Stomach (tissue), 9 donors: ENCODE results near the gene TTC39C. TPM values are rescaled to one million over a fixed set of nuclear protein-coding genes. Genes with fewer than 3 reads are reported as not detected.

Source experiments
- DNase-seq, 2 donors: peaks; one replicate each; pipeline versions ENCODE4 v3.0.0 to v3.0.0-alpha.2; 2013 to 2019
- H3K27ac ChIP-seq, 5 donors: fragments of 200-600 bp in 4 of 5; sonication (generic) in 4 of 5; one replicate each; pipeline ENCODE4 v1.5.1; 2013 to 2019; ENCODE audit warnings: mild to moderate bottlenecking in 1 of 5, moderate library complexity in 1 of 5
- H3K27me3 ChIP-seq, 3 donors: fragments of 200-600 bp; sonication (generic); one replicate each; pipeline ENCODE4 v1.5.1; 2017 to 2019; ENCODE audit warnings: mixed run types in 1 of 3
- H3K36me3 ChIP-seq, 4 donors: fragments of 200-600 bp; sonication (generic); 1 replicate in 3 of 4; 2 replicates in 1 of 4; pipeline ENCODE4 v1.5.1; 2016 to 2019
- H3K4me1 ChIP-seq, 4 donors: fragments of 200-600 bp; sonication (generic); one replicate each; pipeline ENCODE4 v1.5.1; 2016 to 2019
- H3K4me3 ChIP-seq, 4 donors: fragments of 200-600 bp; sonication (generic) in 3 of 4; one replicate each; pipeline ENCODE4 v1.5.1; 2016 to 2019; ENCODE audit warnings: mild to moderate bottlenecking in 1 of 4
- H3K9me3 ChIP-seq, 4 donors: fragments of 200-600 bp; sonication (generic); one replicate each; pipeline ENCODE4 v1.5.1; 2016 to 2019
- EP300 ChIP-seq: sonication (generic); formaldehyde crosslinking; IDR thresholded peaks from one replicate; pipeline ENCODE4 v1.6.1; 2017; ENCODE audit warnings: antibody characterized with exemption
- POLR2A ChIP-seq, 4 donors: fragments of 450-650 bp; IDR thresholded peaks; one replicate each; pipeline ENCODE4 v1.6.1; 2016; ENCODE audit warnings: antibody characterized with exemption in 4 of 4, control low read depth in 2 of 4, mild to moderate bottlenecking in 1 of 4, moderate library complexity in 1 of 4
- POLR2AphosphoS5 ChIP-seq, 3 donors: sonication (generic); formaldehyde crosslinking; IDR thresholded peaks; one replicate each; pipeline ENCODE4 v1.6.1; 2016; ENCODE audit warnings: antibody characterized with exemption in 3 of 3
- WGBS, 5 donors: extraction: QIAGEN DNeasy Blood & Tissue Kit in 3 of 5; methylation state at CpG; one replicate each; pipeline versions ENCODE4 v1.1.5 to v1.1.7; 2013 to 2018; 5-methylcytosine and 5-hydroxymethylcytosine counted together
- intact Hi-C: fragments of 100-400 bp; cut with DNase I; formaldehyde crosslinking; loops from one replicate; pipeline ENCODE4 v1.15.1; 2023; ENCODE audit warnings: low total_unique reads
- polyA plus RNA-seq, 3 donors: library from polyadenylated mRNA; stranded (reverse); fragments of 200-250 nt; gene quantifications; one replicate each; pipeline ENCODE4 v1.2.3, GENCODE V29; 2013
- total RNA-seq, 5 donors: library from RNA; depleted of rRNA; stranded (reverse); fragments of >200 nt; gene quantifications; one replicate each; pipeline versions ENCODE4 v1.1.0 to v1.2.3, GENCODE V29; 2014 to 2016
- TF ChIP-seq, protein P1 (sequence below), 7 experiments: fragments of 450-650 bp in 4 of 7; fragments of 200-600 bp in 3 of 7; sonication (generic) in 3 of 7; IDR thresholded peaks; one replicate each; pipeline ENCODE4 v1.5.1; 2016 to 2019; ENCODE audit warnings: antibody characterized with exemption in 7 of 7, control low read depth in 2 of 7, mild to moderate bottlenecking in 1 of 7
- donor health status: healthy with polysubstance abuse.
- donor health status: Bipolar disorder and iron deficiency.
- donor health status: healthy.

Gene TTC39C
- total and polyA plus RNA-seq, 8 donors, result 1.8 to 42.0 (median 21.3) TPM

DNA sequence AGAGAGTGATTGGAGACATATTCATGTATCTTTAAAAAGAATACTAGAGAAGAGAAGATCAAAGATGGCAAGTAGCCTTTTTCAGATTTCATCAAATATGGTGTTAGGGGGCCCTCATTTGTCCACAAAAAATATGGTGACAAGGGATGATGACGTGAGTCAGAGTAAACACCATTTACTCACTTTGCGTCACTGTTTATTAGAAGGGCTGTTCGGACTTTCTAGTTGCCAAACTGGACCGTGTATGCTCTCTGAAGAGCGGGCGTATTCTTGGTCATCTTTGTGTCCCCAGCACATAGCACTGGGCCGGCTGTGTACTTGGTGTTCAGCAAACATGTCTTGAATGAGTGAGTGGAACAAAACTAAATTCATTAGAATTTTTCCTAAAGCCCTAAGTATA lies 37.5 kb downstream of the TTC39C start:
- Histone ChIP-seq H3K27me3 (no peaks in the 10 kb centered on the region), H3K36me3 (no peaks in the 10 kb centered on the region), H3K27ac (no peak overlapping the region), H3K4me1 (peaks cover 14 to 64% (median 23%) of the 10 kb centered on the region in 4 donors), H3K4me3 (no peak overlapping the region), H3K9me3 (no peaks in the 10 kb centered on the region)
- WGBS, 5 donors, result 64 to 77% (median 72%) methylated on average over 7 of the region's 7 CpGs
- TF ChIP-seq, protein P1, sequence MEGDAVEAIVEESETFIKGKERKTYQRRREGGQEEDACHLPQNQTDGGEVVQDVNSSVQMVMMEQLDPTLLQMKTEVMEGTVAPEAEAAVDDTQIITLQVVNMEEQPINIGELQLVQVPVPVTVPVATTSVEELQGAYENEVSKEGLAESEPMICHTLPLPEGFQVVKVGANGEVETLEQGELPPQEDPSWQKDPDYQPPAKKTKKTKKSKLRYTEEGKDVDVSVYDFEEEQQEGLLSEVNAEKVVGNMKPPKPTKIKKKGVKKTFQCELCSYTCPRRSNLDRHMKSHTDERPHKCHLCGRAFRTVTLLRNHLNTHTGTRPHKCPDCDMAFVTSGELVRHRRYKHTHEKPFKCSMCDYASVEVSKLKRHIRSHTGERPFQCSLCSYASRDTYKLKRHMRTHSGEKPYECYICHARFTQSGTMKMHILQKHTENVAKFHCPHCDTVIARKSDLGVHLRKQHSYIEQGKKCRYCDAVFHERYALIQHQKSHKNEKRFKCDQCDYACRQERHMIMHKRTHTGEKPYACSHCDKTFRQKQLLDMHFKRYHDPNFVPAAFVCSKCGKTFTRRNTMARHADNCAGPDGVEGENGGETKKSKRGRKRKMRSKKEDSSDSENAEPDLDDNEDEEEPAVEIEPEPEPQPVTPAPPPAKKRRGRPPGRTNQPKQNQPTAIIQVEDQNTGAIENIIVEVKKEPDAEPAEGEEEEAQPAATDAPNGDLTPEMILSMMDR (IDR thresholded peaks at IDR 0.05), result no peak
- no peak for TF ChIP-seq EP300
- no peak for TF ChIP-seq POLR2AphosphoS5 (IDR thresholded peaks at IDR 0.05)
- no peak for TF ChIP-seq POLR2A (IDR thresholded peaks at IDR 0.05)
- DNase-seq, result peak in 1 of 2 donors; percentile 24
- intact Hi-C loops, result no loop called here

GRCh38 chr18:24053211-24053610 lies 38.7 kb downstream of the TTC39C start:
- H3K4me1 ChIP-seq, result peaks cover 14 to 64% (median 23%) of the 10 kb centered on the region in 4 donors
- intact Hi-C loops, result no loop called here

GRCh38 chr18:24054130-24054529 lies 39.6 kb downstream of the TTC39C start:
- WGBS, 5 donors, result 73 to 84% (median 78%) methylated on average over 4 of the region's 4 CpGs
- Histone ChIP-seq H3K9me3 (no peaks in the 10 kb centered on the region), H3K27me3 (no peaks in the 10 kb centered on the region), H3K27ac (no peak overlapping the region), H3K36me3 (no peaks in the 10 kb centered on the region), H3K4me1 (peaks cover 14 to 57% (median 22%) of the 10 kb centered on the region in 4 donors), H3K4me3 (no peak overlapping the region)
- DNase-seq, result no peak
- intact Hi-C loops, result no loop called here
- TF ChIP-seq, protein P1 (IDR thresholded peaks at IDR 0.05), result no peak
- TF ChIP-seq EP300 (no peak), POLR2AphosphoS5 (IDR thresholded peaks at IDR 0.05) (no peak), POLR2A (IDR thresholded peaks at IDR 0.05) (no peak)

More at GRCh38 chr18:24053211-24053610, 38.7 kb downstream of the TTC39C start:
- H3K27me3 ChIP-seq, result no peaks in the 10 kb centered on the region
- TF ChIP-seq POLR2A (IDR thresholded peaks at IDR 0.05), result no peak
- TF ChIP-seq POLR2AphosphoS5 (IDR thresholded peaks at IDR 0.05), result no peak
- TF ChIP-seq, protein P1 (IDR thresholded peaks at IDR 0.05), result no peak
- no peaks in the 10 kb centered on the region for H3K9me3 ChIP-seq
- H3K36me3 ChIP-seq, result no peaks in the 10 kb centered on the region
- no peak for DNase-seq
- 68 to 77% (median 72%) methylated on average over 4 of the region's 4 CpGs for WGBS, 5 donors
- no peak overlapping the region for H3K4me3 ChIP-seq
- no peak overlapping the region for H3K27ac ChIP-seq

- no peak for TF ChIP-seq POLR2A (IDR thresholded peaks at IDR 0.05)
- TF ChIP-seq, protein P1 (IDR thresholded peaks at IDR 0.05), result no peak
- TF ChIP-seq EP300, result no peak
- no peak for TF ChIP-seq POLR2AphosphoS5 (IDR thresholded peaks at IDR 0.05)
- 61 to 71% (median 63%) methylated on average over 3 of the region's 3 CpGs for WGBS, 5 donors
- Histone ChIP-seq H3K27me3 (no peaks in the 10 kb centered on the region), H3K27ac (no peak overlapping the region), H3K36me3 (no peaks in the 10 kb centered on the region), H3K9me3 (no peaks in the 10 kb centered on the region), H3K4me3 (no peak overlapping the region), H3K4me1 (peaks cover 7 to 52% (median 14%) of the 10 kb centered on the region in 4 donors)
- intact Hi-C loops, result no loop called here
- no peak for DNase-seq
These were observed 40.7 kb downstream of the TTC39C start for GRCh38 chr18:24055009-24055804.
